GM19463 (cell line): ENCODE results near the gene MRGPRD.
"Not testable (repeated sequence)": the region's sequence is repeated elsewhere in the genome, so short reads cannot be mapped to it uniquely, and the experiment has no call there.

Experiments used
- ATAC-seq: cut with Tn5 transposase; IDR thresholded peaks from one replicate; pipeline ENCODE4 v1.9.1; 2021; ENCODE audit warnings: mild to moderate bottlenecking, moderate library complexity; ENCODE audit not compliant: unreplicated experiment

The MRGPRD gene

GRCh38 chr11:69005631-69006368 is 25.0 kb upstream of the MRGPRD start:
- ATAC-seq, result no peak

- ATAC-seq, result no peak
Measured at GRCh38 chr11:69005183-69005630, 24.4 kb upstream of the MRGPRD start.

- ATAC-seq, result no peak
Measured at GRCh38 chr11:69004411-69005182, 23.8 kb upstream of the MRGPRD start.

GRCh38 chr11:69003866-69004367 is 23.1 kb upstream of the MRGPRD start:
- ATAC-seq, result no peak

GRCh38 chr11:69003301-69003865 is 22.6 kb upstream of the MRGPRD start:
- no peak for ATAC-seq

GRCh38 chr11:69002570-69003231 is 21.9 kb upstream of the MRGPRD start:
- no peak for ATAC-seq

- ATAC-seq, result no peak
Measured at GRCh38 chr11:69002110-69002569, 21.4 kb upstream of the MRGPRD start.

- ATAC-seq, result no peak
Measured at GRCh38 chr11:69001243-69002081, 20.7 kb upstream of the MRGPRD start.

GRCh38 chr11:69000831-69001242 is 20.1 kb upstream of the MRGPRD start:
- no peak for ATAC-seq

- no peak for ATAC-seq
Measured at GRCh38 chr11:69000391-69000790, 19.6 kb upstream of the MRGPRD start.

GRCh38 chr11:68999748-69000355 is 19.1 kb upstream of the MRGPRD start:
- not testable (repeated sequence) for ATAC-seq

GRCh38 chr11:68999093-68999747 is 18.4 kb upstream of the MRGPRD start:
- ATAC-seq, result no peak

GRCh38 chr11:68998390-68998911 is 17.7 kb upstream of the MRGPRD start:
- ATAC-seq, result no peak

GRCh38 chr11:68997995-68998348 is 17.2 kb upstream of the MRGPRD start:
- ATAC-seq, result no peak

- no peak for ATAC-seq
Measured at GRCh38 chr11:68997124-68997994, 16.6 kb upstream of the MRGPRD start.

- no peak for ATAC-seq
Measured at GRCh38 chr11:68996376-68997123, 15.8 kb upstream of the MRGPRD start.

GRCh38 chr11:68994894-68995285 is 14.1 kb upstream of the MRGPRD start:
- ATAC-seq, result no peak
